ENCODE measurements around the gene UAP1L1. TPM values are rescaled to one million over a fixed set of nuclear protein-coding genes. Genes with fewer than 3 reads are reported as not detected.
"Not testable (repeated sequence)": the region's sequence is repeated elsewhere in the genome, so short reads cannot be mapped to it uniquely, and the experiment has no call there.

Gene UAP1L1
- total and polyA plus RNA-seq, 4 donors: 0.35 to 2.3 (median 1.7) TPM

- peaks cover 0 to 6% (median 1%) of the 10 kb centered on the region in 4 donors for H3K36me3 ChIP-seq (ENCODE audit: control insufficient read depth in 4 of 4, insufficient read depth in 3 of 4, low read depth in 1 of 4, low read length in 3 of 4)
- 49% methylated on average over 17 of the region's 17 CpGs for WGBS
- no peak overlapping the region for H3K27ac ChIP-seq (ENCODE audit: low read depth in 1 of 2, low read length in 2 of 2)
- H3K27me3 ChIP-seq (ENCODE audit: control insufficient read depth in 4 of 4, insufficient read depth in 4 of 4, low read length in 3 of 4): no peaks in the 10 kb centered on the region
- no peaks in the 10 kb centered on the region for H3K9me3 ChIP-seq (ENCODE audit: control insufficient read depth in 4 of 4, low read length in 3 of 4)
- no peak for DNase-seq (ENCODE audit: low spot score)
- no peak overlapping the region for H3K9ac ChIP-seq (ENCODE audit: low read depth in 1 of 2, low read length in 2 of 2)
- no peak for TF ChIP-seq ZBTB33 (IDR thresholded peaks at IDR 0.05)
- TF ChIP-seq TAF1 (conservative IDR thresholded peaks at IDR 0.05): no peak
- no peak for TF ChIP-seq FOXA1 (IDR thresholded peaks at IDR 0.05)
- no peak for TF ChIP-seq SP1 (IDR thresholded peaks at IDR 0.05)
- no peak for TF ChIP-seq CTCF (IDR thresholded peaks at IDR 0.05; ENCODE audit: low read depth, low read length, missing input control)
- no peak overlapping the region for H3K4me3 ChIP-seq (ENCODE audit: low read depth in 1 of 3, low read length in 3 of 3)
- H3K4me1 ChIP-seq (ENCODE audit: control insufficient read depth in 4 of 4, insufficient read depth in 4 of 4, low read length in 3 of 4): peaks cover 4 to 7% (median 5%) of the 10 kb centered on the region in 4 donors
Measured at GRCh38 chr9:137116728-137117127, 39.4 kb downstream of the UAP1L1 start.

GRCh38 chr9:137117269-137117731 lies 40.0 kb downstream of the UAP1L1 start:
- no peak overlapping the region for H3K27ac ChIP-seq (ENCODE audit: low read depth in 1 of 2, low read length in 2 of 2)
- no peak overlapping the region for H3K4me3 ChIP-seq (ENCODE audit: low read depth in 1 of 3, low read length in 3 of 3)
- H3K4me1 ChIP-seq (ENCODE audit: control insufficient read depth in 4 of 4, insufficient read depth in 4 of 4, low read length in 3 of 4): peaks cover 4 to 7% (median 5%) of the 10 kb centered on the region in 4 donors
- peaks cover 0 to 3% (median under 1%) of the 10 kb centered on the region in 4 donors for H3K36me3 ChIP-seq (ENCODE audit: control insufficient read depth in 4 of 4, insufficient read depth in 3 of 4, low read depth in 1 of 4, low read length in 3 of 4)
- H3K9me3 ChIP-seq (ENCODE audit: control insufficient read depth in 4 of 4, low read length in 3 of 4): no peaks in the 10 kb centered on the region
- H3K9ac ChIP-seq (ENCODE audit: low read depth in 1 of 2, low read length in 2 of 2): no peak overlapping the region
- no peak for DNase-seq (ENCODE audit: low spot score)
- TF ChIP-seq EGR1 (IDR thresholded peaks at IDR 0.05; ENCODE audit: low read depth in 2 of 2) (no peak), MAX (IDR thresholded peaks at IDR 0.05) (no peak), FOXA1 (IDR thresholded peaks at IDR 0.05) (no peak), HNF4G (IDR thresholded peaks at IDR 0.05) (no peak), ATF3 (IDR thresholded peaks at IDR 0.05) (no peak), ZBTB33 (IDR thresholded peaks at IDR 0.05) (no peak), GABPA (IDR thresholded peaks at IDR 0.05 in 1 of 2, conservative IDR thresholded peaks at IDR 0.05 in 1 of 2) (no peak), CTCF (IDR thresholded peaks at IDR 0.05; ENCODE audit: low read depth, low read length, missing input control) (no peak), RXRA (IDR thresholded peaks at IDR 0.05) (no peak)
- WGBS: 70% methylated on average over 15 of the region's 15 CpGs
- H3K27me3 ChIP-seq (ENCODE audit: control insufficient read depth in 4 of 4, insufficient read depth in 4 of 4, low read length in 3 of 4): no peaks in the 10 kb centered on the region

- H3K9me3 ChIP-seq (ENCODE audit: control insufficient read depth in 4 of 4, low read length in 3 of 4); DNase-seq (ENCODE audit: low spot score); H3K36me3 ChIP-seq (ENCODE audit: control insufficient read depth in 4 of 4, insufficient read depth in 3 of 4, low read depth in 1 of 4, low read length in 3 of 4); H3K27me3 ChIP-seq (ENCODE audit: control insufficient read depth in 4 of 4, insufficient read depth in 4 of 4, low read length in 3 of 4); H3K9ac ChIP-seq (ENCODE audit: low read depth in 1 of 2, low read length in 2 of 2); H3K4me1 ChIP-seq (ENCODE audit: control insufficient read depth in 4 of 4, insufficient read depth in 4 of 4, low read length in 3 of 4); H3K27ac ChIP-seq (ENCODE audit: low read depth in 1 of 2, low read length in 2 of 2); H3K4me3 ChIP-seq (ENCODE audit: low read depth in 1 of 3, low read length in 3 of 3): not testable (repeated sequence)
- WGBS: 77% methylated on average over 12 of the region's 12 CpGs
Measured at GRCh38 chr9:137118092-137118603, 40.8 kb downstream of the UAP1L1 start.

- H3K4me3 ChIP-seq (ENCODE audit: low read depth in 1 of 3, low read length in 3 of 3); H3K9me3 ChIP-seq (ENCODE audit: control insufficient read depth in 4 of 4, low read length in 3 of 4); H3K27ac ChIP-seq (ENCODE audit: low read depth in 1 of 2, low read length in 2 of 2); H3K27me3 ChIP-seq (ENCODE audit: control insufficient read depth in 4 of 4, insufficient read depth in 4 of 4, low read length in 3 of 4); DNase-seq (ENCODE audit: low spot score); H3K36me3 ChIP-seq (ENCODE audit: control insufficient read depth in 4 of 4, insufficient read depth in 3 of 4, low read depth in 1 of 4, low read length in 3 of 4); H3K4me1 ChIP-seq (ENCODE audit: control insufficient read depth in 4 of 4, insufficient read depth in 4 of 4, low read length in 3 of 4); H3K9ac ChIP-seq (ENCODE audit: low read depth in 1 of 2, low read length in 2 of 2): not testable (repeated sequence)
- WGBS: 77% methylated on average over 25 of the region's 25 CpGs
Measured at GRCh38 chr9:137121927-137122795, 44.8 kb downstream of the UAP1L1 start.

All from liver (tissue), 9 donors.